B cell (primary cell): ENCODE data around the gene FGF11.

Experiments used
- EZH2 ChIP-seq: IDR thresholded peaks from 2 replicates; pipeline ENCODE4 v1.6.1; 2012; ENCODE audit warnings: borderline replicate concordance, low read depth, mild to moderate bottlenecking, moderate library complexity, low read length; ENCODE audit not compliant: insufficient read depth, poor library complexity, severe bottlenecking
- TF ChIP-seq, protein P1 (sequence below): fragments of 200-600 bp; IDR thresholded peaks from one replicate; pipeline ENCODE4 v1.8.0; 2022; ENCODE audit warnings: antibody characterized with exemption, mild to moderate bottlenecking

DNA sequence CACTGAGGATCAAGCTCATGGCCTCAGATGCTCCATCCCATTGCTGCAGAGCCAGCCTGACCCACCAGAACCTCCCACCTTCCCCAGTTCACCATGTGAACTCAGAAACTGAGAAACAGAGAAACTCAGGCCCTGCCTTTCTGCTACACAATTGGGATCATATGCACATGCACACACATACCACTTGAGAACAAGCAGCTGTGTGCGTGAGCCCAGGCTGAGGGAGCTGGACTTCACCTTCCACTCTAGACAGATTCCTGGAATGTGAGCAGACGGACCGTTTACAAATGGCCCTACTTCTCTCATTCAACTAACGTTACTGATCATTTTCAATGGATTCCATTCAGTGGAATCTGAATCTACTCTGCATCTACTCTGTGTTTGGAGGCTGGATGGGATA, 15.6 kb upstream of the FGF11 start:
- TF ChIP-seq, protein P1, sequence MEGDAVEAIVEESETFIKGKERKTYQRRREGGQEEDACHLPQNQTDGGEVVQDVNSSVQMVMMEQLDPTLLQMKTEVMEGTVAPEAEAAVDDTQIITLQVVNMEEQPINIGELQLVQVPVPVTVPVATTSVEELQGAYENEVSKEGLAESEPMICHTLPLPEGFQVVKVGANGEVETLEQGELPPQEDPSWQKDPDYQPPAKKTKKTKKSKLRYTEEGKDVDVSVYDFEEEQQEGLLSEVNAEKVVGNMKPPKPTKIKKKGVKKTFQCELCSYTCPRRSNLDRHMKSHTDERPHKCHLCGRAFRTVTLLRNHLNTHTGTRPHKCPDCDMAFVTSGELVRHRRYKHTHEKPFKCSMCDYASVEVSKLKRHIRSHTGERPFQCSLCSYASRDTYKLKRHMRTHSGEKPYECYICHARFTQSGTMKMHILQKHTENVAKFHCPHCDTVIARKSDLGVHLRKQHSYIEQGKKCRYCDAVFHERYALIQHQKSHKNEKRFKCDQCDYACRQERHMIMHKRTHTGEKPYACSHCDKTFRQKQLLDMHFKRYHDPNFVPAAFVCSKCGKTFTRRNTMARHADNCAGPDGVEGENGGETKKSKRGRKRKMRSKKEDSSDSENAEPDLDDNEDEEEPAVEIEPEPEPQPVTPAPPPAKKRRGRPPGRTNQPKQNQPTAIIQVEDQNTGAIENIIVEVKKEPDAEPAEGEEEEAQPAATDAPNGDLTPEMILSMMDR, result no peak
- no peak for TF ChIP-seq EZH2
